NT2/D1 (cell line): ENCODE data around the gene SFXN2.

ENCODE experiments used
- SUZ12 ChIP-seq: IDR thresholded peaks from 2 replicates; pipeline ENCODE4 v1.6.1; 2011; ENCODE audit not compliant: insufficient read length, insufficient read depth; ENCODE audit errors: extremely low read depth
- YY1 ChIP-seq: IDR thresholded peaks from 2 replicates; pipeline ENCODE4 v1.6.1; 2011; ENCODE audit not compliant: insufficient read length, insufficient read depth
- ZNF274 ChIP-seq: IDR thresholded peaks from 2 replicates; pipeline ENCODE4 v1.6.1; 2011; ENCODE audit warnings: mild to moderate bottlenecking, low read depth, low read length

DNA sequence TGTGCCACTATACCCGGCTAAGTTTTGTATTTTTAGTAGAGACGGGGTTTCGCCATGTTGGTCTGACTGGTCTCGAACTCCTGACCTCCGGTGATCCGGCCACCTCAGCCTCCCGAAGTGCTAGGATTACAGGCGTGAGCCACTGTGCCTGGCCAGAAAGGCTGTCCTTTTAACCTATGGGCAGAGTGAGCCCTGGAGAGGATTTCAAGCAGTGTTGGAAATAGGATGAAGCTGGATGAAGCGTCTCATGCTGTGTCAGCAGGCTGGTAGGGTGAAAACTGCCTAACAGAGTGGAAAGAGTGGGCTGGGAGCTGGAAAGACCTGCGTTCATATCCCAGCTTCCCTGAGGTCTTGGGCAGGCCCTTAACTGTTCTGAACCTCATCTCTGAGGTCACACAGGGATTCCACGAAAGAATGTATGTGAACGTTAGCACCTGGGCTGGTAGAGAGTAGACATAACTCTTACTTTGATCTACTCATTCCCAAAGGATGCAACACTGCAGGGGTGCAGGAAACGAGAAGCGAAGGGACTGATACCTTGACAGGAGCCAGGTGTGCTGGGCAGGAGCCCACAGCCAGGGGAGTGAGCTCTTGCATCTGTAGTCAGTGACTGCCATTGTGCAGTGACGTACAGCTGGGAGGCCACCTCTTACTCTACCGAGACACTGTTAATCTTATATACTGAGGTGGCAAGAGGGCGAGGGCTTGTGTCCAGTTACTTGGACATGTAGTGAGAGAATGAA is 63.4 kb downstream of the SFXN2 start:
- TF ChIP-seq YY1, result no peak
- TF ChIP-seq ZNF274, result no peak
- no peak for TF ChIP-seq SUZ12
